ENCODE results near the gene VAV3.
"Not testable (repeated sequence)": the region's sequence is repeated elsewhere in the genome, so short reads cannot be mapped to it uniquely, and the experiment has no call there.

VAV3 gene

DNA sequence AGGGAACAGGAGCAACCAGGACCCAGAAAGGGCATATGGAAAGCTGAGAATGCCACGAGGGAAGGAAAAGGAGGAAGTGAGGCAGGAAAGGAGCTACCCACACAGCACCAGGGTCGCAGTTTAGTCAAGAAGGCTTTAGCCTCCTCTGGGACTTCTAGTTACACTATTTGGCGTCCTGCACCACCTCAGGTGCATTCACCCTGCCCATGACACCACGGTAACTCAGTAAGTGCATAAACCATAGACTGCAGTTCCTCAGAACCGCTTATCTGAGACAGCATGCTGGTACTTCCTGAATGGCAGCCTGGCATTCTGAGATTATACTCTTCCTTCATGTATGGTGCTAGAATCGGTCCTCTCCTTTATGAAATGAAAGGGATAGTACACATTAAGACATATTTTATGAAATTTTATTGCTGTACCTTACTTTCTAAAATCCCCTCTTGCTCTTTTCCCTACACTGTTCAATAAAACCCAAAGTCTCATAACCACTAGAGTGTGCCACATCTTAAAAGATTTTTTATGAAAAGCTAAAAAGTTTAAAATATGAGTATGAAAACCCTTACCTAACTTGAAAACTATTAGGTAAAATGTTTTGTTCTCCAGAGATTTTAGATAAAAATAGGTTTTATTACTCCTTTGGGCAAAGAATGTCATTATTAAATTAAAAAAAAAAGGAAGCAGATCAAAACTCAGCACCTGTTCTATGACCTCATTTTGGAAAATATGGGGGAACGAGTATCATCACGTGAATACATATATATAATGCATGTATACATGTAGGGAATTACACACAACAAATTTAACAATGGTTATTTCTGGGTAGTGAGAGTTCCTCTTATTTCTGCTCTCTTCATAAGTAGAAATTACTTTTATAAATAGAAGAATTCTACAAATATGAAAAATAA lies 67.3 kb downstream of the VAV3 start:
- TF ChIP-seq, protein P1, sequence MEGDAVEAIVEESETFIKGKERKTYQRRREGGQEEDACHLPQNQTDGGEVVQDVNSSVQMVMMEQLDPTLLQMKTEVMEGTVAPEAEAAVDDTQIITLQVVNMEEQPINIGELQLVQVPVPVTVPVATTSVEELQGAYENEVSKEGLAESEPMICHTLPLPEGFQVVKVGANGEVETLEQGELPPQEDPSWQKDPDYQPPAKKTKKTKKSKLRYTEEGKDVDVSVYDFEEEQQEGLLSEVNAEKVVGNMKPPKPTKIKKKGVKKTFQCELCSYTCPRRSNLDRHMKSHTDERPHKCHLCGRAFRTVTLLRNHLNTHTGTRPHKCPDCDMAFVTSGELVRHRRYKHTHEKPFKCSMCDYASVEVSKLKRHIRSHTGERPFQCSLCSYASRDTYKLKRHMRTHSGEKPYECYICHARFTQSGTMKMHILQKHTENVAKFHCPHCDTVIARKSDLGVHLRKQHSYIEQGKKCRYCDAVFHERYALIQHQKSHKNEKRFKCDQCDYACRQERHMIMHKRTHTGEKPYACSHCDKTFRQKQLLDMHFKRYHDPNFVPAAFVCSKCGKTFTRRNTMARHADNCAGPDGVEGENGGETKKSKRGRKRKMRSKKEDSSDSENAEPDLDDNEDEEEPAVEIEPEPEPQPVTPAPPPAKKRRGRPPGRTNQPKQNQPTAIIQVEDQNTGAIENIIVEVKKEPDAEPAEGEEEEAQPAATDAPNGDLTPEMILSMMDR (conservative IDR thresholded peaks at IDR 0.05; ENCODE audit: low read length), result no peak
- no peak overlapping the region for H3K4me3 ChIP-seq (ENCODE audit: low read length)
- no peak for DNase-seq (ENCODE audit: low read depth)

DNA sequence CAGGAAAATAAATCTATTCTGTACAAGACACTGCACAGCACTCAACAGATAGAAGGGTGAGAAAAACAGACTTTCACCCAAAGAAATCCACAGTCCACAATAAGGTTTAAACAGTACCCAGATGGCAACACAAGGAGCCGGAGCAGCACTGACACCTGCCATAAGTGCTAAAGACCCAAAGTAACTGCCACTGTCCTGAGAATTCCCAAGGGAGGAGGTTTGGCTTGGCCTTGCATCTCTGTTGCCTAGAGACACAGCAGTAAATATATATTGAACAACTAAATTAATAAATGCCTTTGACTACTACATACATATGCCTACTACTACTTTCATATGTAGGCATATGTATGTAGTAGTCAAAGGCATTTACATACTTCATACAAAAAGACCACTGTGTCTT lies 68.0 kb downstream of the VAV3 start:
- no peak for DNase-seq (ENCODE audit: low read depth)
- TF ChIP-seq, protein P1 (conservative IDR thresholded peaks at IDR 0.05; ENCODE audit: low read length), result no peak
- H3K4me3 ChIP-seq (ENCODE audit: low read length), result no peak overlapping the region

DNA sequence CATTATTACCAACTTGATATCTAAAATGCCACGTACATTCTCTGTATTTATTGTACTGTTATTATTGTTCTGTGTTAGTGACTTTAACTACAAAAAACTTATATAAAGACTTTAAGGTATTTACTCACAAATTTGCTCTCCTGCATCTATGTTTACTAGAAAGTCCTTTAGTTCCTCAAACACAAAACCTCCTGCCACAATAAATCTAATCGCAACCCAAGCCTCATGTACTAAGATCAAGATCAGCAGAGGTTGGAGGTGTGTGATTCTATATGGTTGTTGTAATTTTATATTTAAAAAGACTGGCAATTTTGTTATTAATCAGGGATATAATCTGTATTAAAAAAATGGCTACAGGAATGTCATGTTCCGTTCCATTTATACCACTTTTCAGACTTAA lies 68.6 kb downstream of the VAV3 start:
- TF ChIP-seq, protein P1 (conservative IDR thresholded peaks at IDR 0.05; ENCODE audit: low read length), result no peak
- H3K4me3 ChIP-seq (ENCODE audit: low read length), result no peak overlapping the region
- no peak for DNase-seq (ENCODE audit: low read depth)

DNA sequence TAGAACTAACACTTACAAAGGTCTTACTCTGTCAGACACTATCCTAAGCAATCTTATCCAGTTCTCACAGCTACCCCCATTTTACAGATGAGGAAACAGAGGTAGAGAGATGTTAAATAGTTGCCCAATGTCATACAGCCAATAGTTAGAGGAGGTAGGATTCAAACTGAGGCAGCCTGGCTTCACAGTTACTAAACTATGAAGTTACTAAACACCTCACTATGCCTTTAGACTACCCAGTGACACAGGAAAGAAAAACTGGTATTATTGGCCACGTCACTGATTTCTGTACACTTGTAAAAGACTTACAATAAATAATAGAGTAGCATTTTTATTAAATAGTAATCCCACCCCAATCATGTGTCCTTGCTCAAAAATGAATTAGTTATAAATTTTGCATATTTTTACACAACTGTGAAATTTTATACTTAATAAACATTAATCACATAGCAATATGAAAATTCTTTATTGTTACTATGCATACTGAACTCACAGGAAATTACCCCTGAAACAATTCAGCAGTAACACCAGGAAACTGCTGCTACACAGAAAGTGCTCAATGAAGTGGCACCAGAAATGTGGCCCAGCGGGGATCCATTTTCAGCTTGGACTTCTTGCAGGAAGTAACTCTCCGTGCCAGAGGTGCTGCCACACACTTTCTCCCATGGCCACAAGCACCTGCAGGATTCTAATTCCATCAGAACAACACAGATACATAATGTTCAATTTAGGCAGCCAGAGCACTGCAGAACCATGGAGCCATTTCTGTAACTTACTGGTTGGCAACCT lies 69.4 kb downstream of the VAV3 start:
- no peak overlapping the region for H3K4me3 ChIP-seq (ENCODE audit: low read length)
- no peak for DNase-seq (ENCODE audit: low read depth)
- TF ChIP-seq, protein P1 (conservative IDR thresholded peaks at IDR 0.05; ENCODE audit: low read length), result no peak

DNA sequence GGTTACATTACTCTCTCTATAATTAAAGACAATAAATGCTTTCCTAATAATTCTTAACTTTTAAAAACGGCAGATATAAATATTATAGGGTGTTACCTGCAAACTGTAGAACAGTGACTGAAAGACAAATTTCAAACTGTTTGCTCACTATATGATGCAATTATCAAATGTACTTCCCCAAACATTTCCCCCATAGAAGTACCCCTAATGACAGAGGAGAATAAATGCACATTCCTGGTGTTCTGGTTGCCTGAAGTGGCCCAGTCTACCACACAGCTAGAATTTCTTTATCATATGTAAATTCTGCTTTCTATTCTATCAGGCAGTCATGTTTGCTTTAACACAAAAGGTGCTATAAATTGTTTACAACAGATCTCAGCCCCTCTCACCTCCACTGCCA lies 70.4 kb downstream of the VAV3 start:
- H3K4me3 ChIP-seq (ENCODE audit: low read length), result no peak overlapping the region
- no peak for DNase-seq (ENCODE audit: low read depth)
- TF ChIP-seq, protein P1 (conservative IDR thresholded peaks at IDR 0.05; ENCODE audit: low read length), result no peak

DNA sequence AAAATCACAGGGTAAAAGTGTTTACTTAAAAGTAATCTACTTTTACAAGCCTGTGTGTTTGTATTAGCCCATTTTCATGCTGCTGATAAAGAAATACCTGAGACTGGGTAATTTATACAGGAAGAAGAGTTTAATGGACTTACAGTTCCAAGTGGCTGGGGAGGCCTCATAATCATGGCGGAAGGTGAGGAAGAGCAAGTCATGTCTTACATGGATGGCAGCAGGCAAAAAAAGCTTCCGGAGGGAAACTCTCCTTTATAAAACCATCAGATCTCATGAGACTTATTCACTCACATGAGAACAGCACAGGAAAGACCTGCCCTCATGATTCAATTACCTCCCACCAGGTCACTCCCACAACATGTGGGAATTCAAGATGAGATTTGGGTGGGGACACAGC lies 71.6 kb downstream of the VAV3 start:
- not testable (repeated sequence) for H3K4me3 ChIP-seq (ENCODE audit: low read length); DNase-seq (ENCODE audit: low read depth)

DNA sequence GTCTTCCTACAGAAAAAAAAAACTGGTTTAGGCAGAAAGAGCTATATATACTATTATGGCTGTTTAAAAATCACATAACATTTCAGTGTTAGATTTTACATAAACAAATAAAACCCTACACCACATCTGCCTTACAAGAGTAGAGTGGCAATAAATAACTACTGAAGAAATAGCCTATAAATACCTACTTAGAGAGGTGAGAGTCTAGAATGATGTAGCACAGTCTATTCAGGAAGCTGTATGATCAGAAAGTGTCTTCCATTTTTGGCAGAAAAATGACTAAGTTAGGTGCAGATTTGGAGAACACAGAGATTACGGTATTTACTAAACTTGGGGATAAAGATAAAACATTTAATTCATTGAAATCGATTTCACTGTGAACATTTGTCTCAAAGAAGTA lies 75.5 kb downstream of the VAV3 start:
- no peak overlapping the region for H3K4me3 ChIP-seq (ENCODE audit: low read length)
- TF ChIP-seq, protein P1 (conservative IDR thresholded peaks at IDR 0.05; ENCODE audit: low read length), result no peak
- DNase-seq (ENCODE audit: low read depth), result no peak

All from AG10803 (cell line).